Smooth muscle cell (in vitro differentiated cells): ENCODE results near the gene TFCP2. TPM values are rescaled to one million over a fixed set of nuclear protein-coding genes. Genes with fewer than 3 reads are reported as not detected.

Source experiments
- DNase-seq: peaks from one replicate; lab custom pipeline; 2025; ENCODE audit not compliant: unreplicated experiment; lab: John Stamatoyannopoulos, UW
- H2AFZ ChIP-seq: fragments of 200-600 bp; sonication (generic); 2 replicates; pipeline ENCODE4 v1.6.0; 2016; ENCODE audit warnings: antibody characterized with exemption, low read depth, mild to moderate bottlenecking
- H3F3A ChIP-seq: fragments of 200-600 bp; sonication (generic); 2 replicates; pipeline ENCODE4 v1.6.0; 2017; ENCODE audit warnings: antibody characterized with exemption, low read depth
- H3K27ac ChIP-seq: fragments of 200-600 bp; sonication (generic); 2 replicates; pipeline ENCODE4 v1.5.1; 2016; ENCODE audit warnings: low read depth, mild to moderate bottlenecking
- H3K27me3 ChIP-seq: fragments of 200-600 bp; sonication (generic); 2 replicates; pipeline ENCODE4 v1.6.1; 2016; ENCODE audit warnings: low read depth, mild to moderate bottlenecking
- H3K36me3 ChIP-seq: fragments of 200-600 bp; sonication (generic); 2 replicates; pipeline ENCODE4 v1.5.1; 2016; ENCODE audit warnings: low read depth
- H3K4me1 ChIP-seq: fragments of 200-600 bp; sonication (generic); 2 replicates; pipeline ENCODE4 v1.5.1; 2016; ENCODE audit warnings: low read depth
- H3K4me2 ChIP-seq: fragments of 200-600 bp; sonication (generic); 2 replicates; pipeline ENCODE4 v1.6.0; 2016; ENCODE audit warnings: mild to moderate bottlenecking
- H3K4me3 ChIP-seq: fragments of 200-600 bp; sonication (generic); 2 replicates; pipeline ENCODE4 v1.5.1; 2016; ENCODE audit warnings: mild to moderate bottlenecking
- H3K79me2 ChIP-seq: fragments of 200-600 bp; sonication (generic); 2 replicates; pipeline ENCODE4 v1.6.0; 2016; ENCODE audit warnings: low read depth, mild to moderate bottlenecking
- H3K9ac ChIP-seq: fragments of 200-600 bp; sonication (generic); 2 replicates; pipeline ENCODE4 v1.6.0; 2016; ENCODE audit warnings: low read depth
- H3K9me3 ChIP-seq: fragments of 200-600 bp; sonication (generic); replicated peaks from 2 replicates; pipeline ENCODE4 v1.5.1; 2016; ENCODE audit warnings: low read depth
- H4K20me1 ChIP-seq: fragments of 200-600 bp; sonication (generic); 2 replicates; pipeline ENCODE4 v1.6.0; 2016; ENCODE audit warnings: low read depth
- CTCF ChIP-seq: fragments of 200-600 bp; sonication (generic); IDR thresholded peaks from 2 replicates; pipeline ENCODE4 v1.5.1; 2017; ENCODE audit warnings: borderline replicate concordance, mild to moderate bottlenecking, antibody characterized with exemption; ENCODE audit not compliant: insufficient read depth, poor library complexity, severe bottlenecking
- WGBS: methylation state at CpG from one replicate; pipeline ENCODE4 v1.1.7; 2016; ENCODE audit warnings: low lambda C conversion rate; 5-methylcytosine and 5-hydroxymethylcytosine counted together
- polyA plus RNA-seq: library from polyadenylated mRNA; unstranded; fragments of >200 nt; fragmentation: Nextera tagmentation; extraction: Ambion mirVana; gene quantifications from 2 replicates; pipeline ENCODE4 v1.2.1, GENCODE V29; 2016
- total RNA-seq: library from RNA; depleted of rRNA; stranded (reverse); fragments of >200 nt; gene quantifications from 2 replicates; pipeline ENCODE4 v1.2.3, GENCODE V29; 2014

TFCP2 gene
- total and polyA plus RNA-seq, 2 experiments from 2014 or later, result 12.4 to 16.2 TPM

DNA sequence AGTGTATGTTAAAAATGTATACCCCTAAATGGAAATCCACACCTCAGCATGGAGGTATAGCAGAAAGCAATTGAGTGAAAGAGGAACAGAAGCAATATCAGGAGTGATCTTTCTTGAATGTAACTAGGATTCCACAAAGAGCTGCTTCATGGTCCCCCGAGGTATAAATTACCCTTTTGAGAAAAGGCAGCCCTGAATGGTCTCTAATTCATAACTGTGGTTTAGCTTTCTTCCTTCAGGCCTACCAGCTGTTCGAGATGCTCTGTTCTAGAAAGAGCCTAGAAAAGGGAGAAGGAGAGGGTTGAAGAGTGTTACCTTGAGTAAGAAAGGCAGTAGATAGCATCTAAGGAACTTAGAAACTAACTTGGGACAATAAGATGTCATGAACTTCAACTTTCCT lies 46.6 kb downstream of the TFCP2 start:
- Histone ChIP-seq H4K20me1 (peaks cover 5% of the 10 kb centered on the region), H3K36me3 (no peaks in the 10 kb centered on the region), H3K9ac (no peak overlapping the region), H3K4me2 (no peak overlapping the region), H3K79me2 (peaks cover 12% of the 10 kb centered on the region), H2AFZ (no peak overlapping the region), H3F3A (no peaks in the 10 kb centered on the region), H3K9me3 (no peaks in the 10 kb centered on the region), H3K4me3 (no peak overlapping the region), H3K27ac (peak overlapping the region; percentile 71), H3K27me3 (no peaks in the 10 kb centered on the region), H3K4me1 (peaks cover 5% of the 10 kb centered on the region)
- DNase-seq, result no peak
- TF ChIP-seq CTCF, result no peak
- WGBS, result 80% methylated on average over 2 of the region's 2 CpGs

DNA sequence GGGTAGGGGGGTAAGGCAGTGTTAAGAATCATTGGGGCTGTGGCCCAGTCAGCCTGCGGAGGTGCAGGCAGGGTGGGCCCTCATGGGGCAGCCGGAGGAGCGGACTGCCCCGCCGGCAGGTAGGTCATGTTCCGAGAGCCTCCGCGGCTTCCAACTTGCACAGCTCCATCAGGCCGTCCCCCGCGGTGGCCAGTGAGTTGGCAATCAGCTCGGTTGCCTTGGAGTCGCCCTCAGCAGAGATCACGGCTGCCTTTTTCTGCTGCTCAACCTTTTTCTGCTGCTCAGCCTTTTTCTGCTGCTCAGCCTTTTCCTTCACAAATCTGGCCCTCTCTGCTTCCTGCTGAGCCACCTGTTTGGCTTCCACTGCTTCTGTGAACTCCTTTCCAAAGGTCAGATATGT lies 48.4 kb downstream of the TFCP2 start:
- H3K27ac ChIP-seq, result no peak overlapping the region
- H3K9ac ChIP-seq, result no peak overlapping the region
- no peaks in the 10 kb centered on the region for H3K36me3 ChIP-seq
- peaks cover 4% of the 10 kb centered on the region for H4K20me1 ChIP-seq
- H3K79me2 ChIP-seq, result peaks cover 8% of the 10 kb centered on the region
- no peak overlapping the region for H2AFZ ChIP-seq
- H3K4me1 ChIP-seq, result peaks cover 5% of the 10 kb centered on the region
- no peaks in the 10 kb centered on the region for H3K9me3 ChIP-seq
- no peak for DNase-seq
- TF ChIP-seq CTCF, result no peak
- 98% methylated on average over 14 of the region's 14 CpGs for WGBS
- H3K4me3 ChIP-seq, result no peak overlapping the region
- no peak overlapping the region for H3K4me2 ChIP-seq
- no peaks in the 10 kb centered on the region for H3F3A ChIP-seq
- H3K27me3 ChIP-seq, result no peaks in the 10 kb centered on the region

- H3F3A ChIP-seq, result no peaks in the 10 kb centered on the region
- H4K20me1 ChIP-seq, result peaks cover 4% of the 10 kb centered on the region
- no peak overlapping the region for H3K4me2 ChIP-seq
- H3K79me2 ChIP-seq, result peaks cover 10% of the 10 kb centered on the region
- no peak for TF ChIP-seq CTCF
- no peaks in the 10 kb centered on the region for H3K36me3 ChIP-seq
- H3K9me3 ChIP-seq, result no peaks in the 10 kb centered on the region
- no peak for DNase-seq
- no peaks in the 10 kb centered on the region for H3K27me3 ChIP-seq
- H3K4me1 ChIP-seq, result peaks cover 5% of the 10 kb centered on the region
- H3K9ac ChIP-seq, result peak overlapping the region; percentile 6
- H3K27ac ChIP-seq, result no peak overlapping the region
- no peak overlapping the region for H3K4me3 ChIP-seq
- H2AFZ ChIP-seq, result no peak overlapping the region
These were observed 50.1 kb downstream of the TFCP2 start for GRCh38 chr12:51122844-51123243.

GRCh38 chr12:51118706-51119105 lies 54.2 kb downstream of the TFCP2 start:
- Histone ChIP-seq H3K9ac (no peak overlapping the region), H3K27ac (peak overlapping the region; percentile 56), H2AFZ (no peak overlapping the region), H3K79me2 (peaks cover 10% of the 10 kb centered on the region), H3K9me3 (no peaks in the 10 kb centered on the region), H3K36me3 (peaks cover 15% of the 10 kb centered on the region), H3K4me3 (no peak overlapping the region), H3F3A (no peaks in the 10 kb centered on the region), H3K4me2 (no peak overlapping the region), H3K27me3 (no peaks in the 10 kb centered on the region), H3K4me1 (no peaks in the 10 kb centered on the region), H4K20me1 (no peaks in the 10 kb centered on the region)
- 70% methylated on average over 3 of the region's 3 CpGs for WGBS
- no peak for TF ChIP-seq CTCF
- DNase-seq, result no peak
